NCI-H1694 treated with DMSO at 0.1 percent for 48 hours (cell line): Measurements from ENCODE around the gene RNF214.
"Not testable (repeated sequence)": the region's sequence is repeated elsewhere in the genome, so short reads cannot be mapped to it uniquely, and the experiment has no call there.

Experiments
- DNase-seq: peaks from one replicate; lab custom pipeline; 2025; lab: John Stamatoyannopoulos, UW

RNF214 gene

GRCh38 chr11:117232092-117232878, at the start of gene RNF214:
Gene RNF214, plus strand, starts transcription at chr11:117232671. Its CDS starts 1,602 bp downstream, at chr11:117234273.
- DNase-seq: peak; percentile 15

- not testable (repeated sequence) for DNase-seq
These were observed 49.3 kb upstream of the RNF214 start for GRCh38 chr11:117183178-117183577.

- no peak for DNase-seq
These were observed 48.6 kb upstream of the RNF214 start for GRCh38 chr11:117183724-117184349.

- DNase-seq: no peak
These were observed 46.6 kb upstream of the RNF214 start for GRCh38 chr11:117185736-117186430.

GRCh38 chr11:117186431-117186761, 46.1 kb upstream of the RNF214 start:
- no peak for DNase-seq

- no peak for DNase-seq
These were observed 45.5 kb upstream of the RNF214 start for GRCh38 chr11:117187007-117187406.

GRCh38 chr11:117187428-117187798, 45.1 kb upstream of the RNF214 start:
- DNase-seq: no peak

- DNase-seq: no peak
These were observed 44.5 kb upstream of the RNF214 start for GRCh38 chr11:117187799-117188481.

GRCh38 chr11:117188620-117189081, 43.8 kb upstream of the RNF214 start:
- no peak for DNase-seq

- no peak for DNase-seq
These were observed 43.1 kb upstream of the RNF214 start for GRCh38 chr11:117189191-117189940.

- no peak for DNase-seq
These were observed 42.4 kb upstream of the RNF214 start for GRCh38 chr11:117189941-117190544.

GRCh38 chr11:117191680-117192400, 40.6 kb upstream of the RNF214 start:
- no peak for DNase-seq

GRCh38 chr11:117192401-117192875, 40.0 kb upstream of the RNF214 start:
- DNase-seq: no peak

- no peak for DNase-seq
These were observed 39.1 kb upstream of the RNF214 start for GRCh38 chr11:117193130-117194020.

- DNase-seq: no peak
These were observed 38.2 kb upstream of the RNF214 start for GRCh38 chr11:117194267-117194666.

- DNase-seq: no peak
These were observed 37.2 kb upstream of the RNF214 start for GRCh38 chr11:117195258-117195657.

- DNase-seq: no peak
These were observed 36.7 kb upstream of the RNF214 start for GRCh38 chr11:117195761-117196160.

GRCh38 chr11:117197006-117197405, 35.5 kb upstream of the RNF214 start:
- DNase-seq: no peak
